Activated CD4-positive, alpha-beta T cell treated with anti-CD3 and anti-CD28 coated beads for 36 hours (primary cell): ENCODE data around the gene PABPN1L. TPM values are rescaled to one million over a fixed set of nuclear protein-coding genes. Genes with fewer than 3 reads are reported as not detected.
"Not testable (repeated sequence)": the region's sequence is repeated elsewhere in the genome, so short reads cannot be mapped to it uniquely, and the experiment has no call there.

Experiments
- ATAC-seq: fragments of 200-7000 bp; cut with Tn5 transposase; one replicate; pipeline ENCODE4 v1.10.0; 2021; ENCODE audit warnings: mild to moderate bottlenecking, moderate library complexity
- CTCF ChIA-PET: fragments of 350-600 bp; sonication (Branson Sonifier 250); formaldehyde crosslinking; loops from one replicate; lab custom pipeline; 2021; ENCODE audit warnings: antibody characterized with exemption; lab: Charles Lee
- POLR2A ChIA-PET: fragments of 350-600 bp; sonication (Branson Sonifier 250); formaldehyde crosslinking; loops from one replicate; lab custom pipeline; 2021; ENCODE audit warnings: antibody characterized with exemption, inconsistent platforms; lab: Charles Lee
- DNase-seq: peaks from one replicate; pipeline ENCODE4 v3.0.0-alpha.2; 2020
- H3K27ac Mint-ChIP-seq: one replicate; pipeline ENCODE4 v1.8.0; 2021; ENCODE audit warnings: mixed read lengths
- H3K27me3 Mint-ChIP-seq: one replicate; pipeline ENCODE4 v1.8.0; 2021; ENCODE audit warnings: mixed read lengths
- H3K36me3 Mint-ChIP-seq: one replicate; pipeline ENCODE4 v1.8.0; 2021; ENCODE audit warnings: low read depth, mixed read lengths
- H3K4me1 Mint-ChIP-seq: one replicate; pipeline ENCODE4 v1.8.0; 2021; ENCODE audit warnings: mixed read lengths
- H3K4me3 Mint-ChIP-seq: one replicate; pipeline ENCODE4 v1.8.0; 2021; ENCODE audit warnings: mild to moderate bottlenecking, moderate library complexity, mixed read lengths
- H3K9me3 Mint-ChIP-seq: one replicate; pipeline ENCODE4 v1.8.0; 2021; ENCODE audit warnings: low read depth, mixed read lengths
- intact Hi-C, 2 experiments: fragments of 100-400 bp; cut with DNase I in 1 of 2; cut with micrococcal nuclease in 1 of 2; formaldehyde crosslinking; loops; one replicate each; pipeline versions ENCODE4 v1.14.2 to v1.15.1; 2022 to 2024; cut with DNase I, micrococcal nuclease
- total RNA-seq, 2 experiments: library from RNA; stranded (reverse); gene quantifications; one replicate each; pipeline ENCODE4 v1.2.3, GENCODE V29; 2021

The PABPN1L gene
- total RNA-seq, 2 experiments from 2014 or later: not detected

DNA sequence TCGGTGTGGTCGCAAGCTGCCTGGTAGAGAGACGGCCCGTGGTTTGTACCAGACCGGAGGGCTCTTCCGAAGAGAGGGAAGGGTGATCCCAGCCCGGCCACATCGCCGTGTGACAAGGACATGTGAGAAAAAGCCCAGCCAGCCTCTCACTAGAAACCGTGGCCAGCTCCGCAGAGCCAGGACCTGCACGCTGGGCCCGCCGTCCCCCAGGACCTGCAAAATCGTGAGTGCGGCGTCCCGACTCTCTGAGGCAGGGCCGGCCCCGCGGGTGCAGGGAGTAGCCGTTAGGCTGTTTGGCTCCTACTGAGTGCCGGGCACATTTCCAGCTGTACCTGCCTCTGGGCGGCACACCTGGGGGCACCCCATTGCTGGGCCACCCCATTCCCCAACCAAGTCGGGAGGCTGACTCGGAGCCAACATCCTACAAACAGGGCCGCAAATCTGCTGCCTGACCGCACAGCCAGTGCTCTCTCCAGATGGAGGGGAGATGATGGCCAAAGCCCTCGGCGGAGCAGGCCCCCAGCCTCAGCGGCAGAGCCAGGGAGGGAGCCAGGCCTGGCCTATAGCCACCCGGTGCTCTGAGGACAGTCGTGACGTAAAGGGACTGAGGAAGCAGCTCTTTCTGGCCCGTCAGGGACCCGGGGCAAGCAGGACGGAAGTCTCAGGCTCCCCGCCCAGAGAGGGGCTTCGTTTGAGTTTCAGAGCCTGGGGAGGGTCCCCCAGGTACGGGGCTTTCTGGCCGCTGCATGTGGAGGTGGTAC, 33.6 kb upstream of the PABPN1L start:
- intact Hi-C loops: no loop called here
- DNase-seq (no peak), ATAC-seq (no peak)
- H3K4me1 Mint-ChIP-seq: no peaks in the 10 kb centered on the region
- H3K9me3 Mint-ChIP-seq: no peaks in the 10 kb centered on the region
- no peaks in the 10 kb centered on the region for H3K27me3 Mint-ChIP-seq
- CTCF ChIA-PET: interaction anchor here (1.1 kb wide), 1 partner anchor 413 kb away, joined by 5 read pairs; no protein-coding TSS in a partner anchor
- H3K36me3 Mint-ChIP-seq: no peaks in the 10 kb centered on the region
- H3K27ac Mint-ChIP-seq: no peak overlapping the region
- POLR2A ChIA-PET: no interaction called here
- H3K4me3 Mint-ChIP-seq: no peak overlapping the region

DNA sequence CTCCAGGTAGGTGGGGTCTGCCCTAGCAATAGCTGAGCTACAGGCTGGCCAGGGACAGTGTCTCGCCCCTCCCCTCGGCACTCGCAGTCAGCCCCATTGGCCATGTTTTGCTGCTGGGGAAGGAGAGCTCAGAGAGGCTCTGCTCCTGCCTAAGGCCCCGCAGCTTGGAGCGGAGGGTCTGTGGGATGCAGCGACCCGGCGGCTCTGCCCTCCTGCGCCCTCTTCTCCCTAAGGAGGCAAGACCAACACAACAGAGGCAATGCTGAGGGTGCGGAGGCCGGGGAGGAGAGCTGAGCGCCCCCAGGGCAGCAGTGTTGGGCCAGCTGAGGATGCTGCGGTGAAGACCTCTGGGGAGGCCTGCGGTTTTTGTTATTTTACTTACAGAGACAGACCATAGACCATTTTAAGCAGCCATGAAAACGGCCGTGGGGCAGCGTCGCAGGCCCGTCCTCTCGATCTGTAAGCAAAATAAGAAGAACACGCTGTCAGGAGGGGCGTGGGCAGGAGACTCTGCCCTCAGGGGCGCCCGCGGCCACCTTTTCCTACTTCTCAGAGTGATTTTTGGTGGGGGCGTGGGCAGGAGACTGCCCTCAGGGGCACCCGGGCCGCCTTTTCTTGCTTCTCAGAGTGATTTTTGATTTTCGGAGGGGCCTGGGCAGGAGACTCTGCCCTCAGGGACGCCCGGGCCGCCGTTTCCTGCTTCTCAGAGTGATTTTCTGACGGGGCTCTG, 31.4 kb upstream of the PABPN1L start:
- no peaks in the 10 kb centered on the region for H3K36me3 Mint-ChIP-seq
- POLR2A ChIA-PET: no interaction called here
- no peak overlapping the region for H3K27ac Mint-ChIP-seq
- H3K4me1 Mint-ChIP-seq: no peaks in the 10 kb centered on the region
- intact Hi-C loops: no loop called here
- no peak overlapping the region for H3K4me3 Mint-ChIP-seq
- DNase-seq: no peak
- no peaks in the 10 kb centered on the region for H3K9me3 Mint-ChIP-seq
- ATAC-seq: no peak
- CTCF ChIA-PET: no interaction called here
- H3K27me3 Mint-ChIP-seq: no peaks in the 10 kb centered on the region

DNA sequence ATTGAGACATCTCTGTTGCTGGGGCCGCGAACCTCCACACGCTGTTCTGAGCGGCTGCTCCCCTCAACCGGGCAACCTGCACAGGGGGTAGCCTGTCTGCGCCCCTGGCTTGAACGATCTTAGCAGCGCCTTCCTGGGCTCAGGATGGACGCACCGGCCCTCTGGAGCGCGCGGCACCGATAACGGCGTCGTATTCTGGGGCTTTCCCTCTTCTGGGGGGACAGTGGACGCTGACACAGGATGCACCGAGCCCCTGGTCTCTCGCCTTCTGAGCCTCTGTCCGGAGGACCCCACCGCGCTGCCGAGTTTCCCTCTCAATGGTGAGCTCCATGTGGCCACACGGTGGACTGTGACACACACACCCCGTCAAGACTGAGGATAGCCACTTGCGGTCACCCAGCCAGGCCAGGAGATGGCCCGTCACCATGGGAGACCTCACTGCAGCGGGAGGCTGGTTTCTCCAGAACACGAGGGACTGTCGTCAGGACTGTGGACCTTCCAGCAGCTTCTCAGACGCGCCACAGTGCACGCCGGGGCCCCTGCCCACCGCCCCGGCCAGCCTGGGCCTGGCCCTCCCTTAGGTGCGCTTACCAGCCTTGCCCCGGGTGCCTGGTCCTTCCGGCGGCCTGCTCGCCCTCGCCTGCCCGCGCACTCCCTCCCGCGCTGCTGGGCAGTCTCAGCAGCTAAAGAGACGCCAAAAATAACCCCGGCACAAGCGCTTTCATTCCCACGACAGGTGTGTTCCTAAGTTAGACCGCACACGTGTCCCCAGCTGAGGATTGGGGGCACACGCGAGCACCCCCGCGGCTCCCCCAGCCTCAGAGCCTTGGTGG, 30.0 kb upstream of the PABPN1L start:
- DNase-seq: no peak
- CTCF ChIA-PET: no interaction called here
- Mint-ChIP-seq H3K9me3 (no peaks in the 10 kb centered on the region), H3K27me3 (no peaks in the 10 kb centered on the region), H3K36me3 (no peaks in the 10 kb centered on the region), H3K4me1 (no peaks in the 10 kb centered on the region), H3K4me3 (no peak overlapping the region), H3K27ac (no peak overlapping the region)
- intact Hi-C loops: no loop called here
- no peak for ATAC-seq
- POLR2A ChIA-PET: no interaction called here

DNA sequence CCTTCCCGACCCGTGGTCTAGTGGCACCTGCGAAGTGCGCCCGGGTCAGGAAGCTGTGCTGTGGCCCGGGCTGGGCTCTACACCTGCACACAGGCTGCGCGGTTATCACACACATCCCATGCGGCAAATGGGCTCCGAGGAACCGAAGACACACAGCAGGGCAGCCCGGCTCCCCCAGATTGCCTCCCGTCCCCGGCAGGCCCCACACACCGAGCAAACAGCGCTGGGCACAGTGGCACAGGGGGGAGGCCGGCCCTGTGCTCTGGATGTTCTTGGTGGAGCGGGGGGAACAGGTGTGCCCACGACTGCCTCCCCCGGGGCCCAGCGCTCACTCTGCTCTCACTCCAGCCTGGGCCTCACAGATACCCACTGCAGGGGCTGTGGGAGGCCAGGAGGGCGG, 28.9 kb upstream of the PABPN1L start:
- Mint-ChIP-seq H3K4me1 (no peaks in the 10 kb centered on the region), H3K4me3 (no peak overlapping the region), H3K27me3 (no peaks in the 10 kb centered on the region), H3K9me3 (no peaks in the 10 kb centered on the region), H3K36me3 (no peaks in the 10 kb centered on the region), H3K27ac (no peak overlapping the region)
- ChIA-PET CTCF (no interaction called here), POLR2A (no interaction called here)
- DNase-seq (no peak), ATAC-seq (no peak)
- intact Hi-C loops: no loop called here

DNA sequence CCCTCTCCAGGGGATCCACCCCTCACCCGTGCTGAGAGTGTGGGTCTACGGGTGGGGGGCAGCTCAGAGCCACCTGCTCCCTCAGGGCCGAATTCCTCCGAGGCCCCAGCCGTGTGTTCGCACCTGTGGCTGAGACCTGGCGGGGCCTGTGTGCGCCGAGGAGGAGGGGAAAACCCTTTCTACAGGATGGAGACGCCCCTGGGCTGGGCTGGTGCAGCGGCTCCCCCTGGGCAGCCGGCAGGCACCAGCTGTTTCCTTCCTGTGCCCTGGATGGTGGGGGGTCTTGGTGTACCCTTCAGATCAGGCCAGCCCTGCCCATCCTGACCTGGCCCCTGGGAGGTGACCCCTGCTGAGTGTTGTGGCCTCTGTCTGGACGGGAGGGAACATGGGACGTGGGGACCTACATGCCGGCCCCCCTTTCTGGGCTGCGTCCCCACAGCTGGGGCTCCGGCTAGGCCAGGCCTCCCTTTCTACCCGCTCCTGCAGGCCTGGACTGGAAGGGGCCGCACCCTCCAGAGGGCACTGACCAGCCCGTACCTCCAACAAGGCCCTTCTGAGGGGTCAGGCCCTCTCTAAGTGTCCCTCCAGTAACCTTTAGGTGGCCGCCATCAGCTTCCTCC, 28.3 kb upstream of the PABPN1L start:
- no peak for DNase-seq
- no peaks in the 10 kb centered on the region for H3K36me3 Mint-ChIP-seq
- ChIA-PET POLR2A (no interaction called here), CTCF (no interaction called here)
- H3K9me3 Mint-ChIP-seq: no peaks in the 10 kb centered on the region
- H3K27me3 Mint-ChIP-seq: no peaks in the 10 kb centered on the region
- no peak for ATAC-seq
- no peak overlapping the region for H3K4me3 Mint-ChIP-seq
- intact Hi-C loops: no loop called here
- H3K27ac Mint-ChIP-seq: no peak overlapping the region
- H3K4me1 Mint-ChIP-seq: no peaks in the 10 kb centered on the region

DNA sequence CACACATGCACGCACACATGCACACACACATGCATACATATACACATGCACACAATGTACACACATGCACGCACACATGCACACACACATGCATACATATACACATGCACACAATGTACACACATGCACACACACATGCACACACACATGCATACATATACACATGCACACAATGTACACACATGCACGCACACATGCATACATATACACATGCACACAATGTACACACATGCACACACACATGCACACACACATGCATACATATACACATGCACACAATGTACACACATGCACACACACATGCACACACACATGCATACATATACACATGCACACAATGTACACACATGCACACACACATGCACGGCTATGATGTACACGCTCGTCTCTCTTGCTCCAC, 27.8 kb upstream of the PABPN1L start:
- H3K4me1 Mint-ChIP-seq, DNase-seq, ATAC-seq, H3K27me3 Mint-ChIP-seq, POLR2A ChIA-PET, intact Hi-C loops, H3K4me3 Mint-ChIP-seq, H3K27ac Mint-ChIP-seq, H3K9me3 Mint-ChIP-seq, CTCF ChIA-PET, H3K36me3 Mint-ChIP-seq: not testable (repeated sequence)

DNA sequence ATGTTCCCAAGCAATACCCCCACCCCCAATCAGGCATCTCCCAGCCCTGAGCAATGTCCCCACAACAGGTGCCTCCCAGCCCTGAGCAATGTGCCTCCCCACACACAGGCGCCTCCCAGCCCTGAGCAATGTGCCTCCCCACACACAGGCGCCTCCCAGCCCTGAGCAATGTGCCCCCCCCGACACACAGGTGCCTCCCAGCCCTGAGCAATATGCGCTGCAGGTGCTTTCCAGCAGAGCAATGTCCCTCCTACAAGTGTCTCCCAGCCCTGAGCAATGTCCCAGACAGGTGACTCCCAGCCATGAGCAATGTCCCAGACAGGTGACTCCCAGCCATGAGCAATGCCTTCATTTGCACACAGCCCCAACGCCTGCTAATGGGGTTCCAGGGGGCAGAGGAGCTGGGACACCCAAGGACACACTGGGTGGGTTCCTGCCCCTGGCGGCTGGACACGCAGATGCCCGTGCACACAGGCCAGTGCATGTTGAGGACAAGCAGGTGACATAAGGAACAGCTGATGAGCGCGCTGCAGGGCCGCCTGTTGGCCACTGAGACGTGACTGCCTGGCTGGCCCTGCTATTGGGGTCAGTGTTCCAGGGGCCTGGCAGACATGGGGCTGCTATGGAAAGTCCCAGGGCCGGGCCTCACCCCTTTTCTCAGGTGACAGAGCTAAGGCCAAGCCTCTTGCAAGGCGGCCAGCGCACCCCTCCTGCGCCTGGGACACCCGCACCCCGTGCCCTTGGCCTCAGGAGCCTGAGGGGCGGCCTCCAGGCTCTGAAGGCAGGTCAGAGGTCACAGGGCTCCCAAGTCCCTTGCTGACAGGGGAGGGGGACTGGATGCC, 26.9 kb upstream of the PABPN1L start:
- intact Hi-C loops: no loop called here
- CTCF ChIA-PET: no interaction called here

DNA sequence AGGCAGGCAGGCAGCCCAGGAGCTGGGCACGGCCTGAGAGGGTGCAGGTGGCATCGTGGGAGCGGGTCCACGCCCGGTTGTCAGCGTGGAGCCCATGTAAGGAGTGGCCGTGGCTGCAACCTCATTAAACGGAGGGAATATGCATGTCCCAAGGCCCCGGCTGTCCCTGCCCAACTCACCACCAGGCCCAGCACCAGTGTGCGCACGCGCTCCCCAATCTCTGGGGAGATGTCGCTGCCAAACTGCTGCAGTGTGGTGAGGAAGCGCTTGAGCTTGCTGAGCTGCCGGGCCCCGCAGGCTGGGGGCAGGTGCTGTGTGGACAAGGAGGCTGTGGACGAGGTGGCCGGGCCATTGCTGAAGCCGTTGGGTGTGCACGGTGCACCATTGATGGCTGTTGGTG, 25.6 kb upstream of the PABPN1L start:
- intact Hi-C loops: no loop called here
- no peaks in the 10 kb centered on the region for H3K27me3 Mint-ChIP-seq
- no peak overlapping the region for H3K4me3 Mint-ChIP-seq
- DNase-seq (no peak), ATAC-seq (no peak)
- H3K4me1 Mint-ChIP-seq: no peaks in the 10 kb centered on the region
- no peaks in the 10 kb centered on the region for H3K36me3 Mint-ChIP-seq
- no peak overlapping the region for H3K27ac Mint-ChIP-seq
- POLR2A ChIA-PET: no interaction called here
- CTCF ChIA-PET: no interaction called here
- H3K9me3 Mint-ChIP-seq: no peaks in the 10 kb centered on the region

More for the DNA sequence above, 26.9 kb upstream of the PABPN1L start:
- Mint-ChIP-seq H3K4me3 (no peak overlapping the region), H3K4me1 (no peaks in the 10 kb centered on the region), H3K36me3 (no peaks in the 10 kb centered on the region), H3K27me3 (no peaks in the 10 kb centered on the region), H3K27ac (no peak overlapping the region), H3K9me3 (no peaks in the 10 kb centered on the region)
- POLR2A ChIA-PET: no interaction called here
- DNase-seq (no peak), ATAC-seq (no peak)

DNA sequence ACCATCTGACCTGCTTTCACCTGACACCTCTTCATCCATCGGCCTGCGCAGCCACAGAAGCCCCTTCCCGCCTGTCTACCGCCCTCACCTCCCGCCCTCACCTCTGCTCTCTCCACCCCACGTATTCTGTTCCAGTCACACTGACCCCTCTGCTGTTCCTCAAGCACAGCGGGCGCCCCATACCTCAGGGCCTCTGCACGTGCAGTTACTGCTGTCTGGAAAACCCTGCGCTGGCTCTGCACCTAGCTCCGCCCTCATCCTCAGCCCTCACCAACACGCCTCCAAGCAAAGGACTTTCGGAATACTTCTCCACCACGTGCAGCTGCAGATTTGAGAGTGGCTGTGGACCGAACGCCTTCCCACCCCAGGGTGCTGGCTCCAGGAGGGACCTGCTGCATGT, 24.6 kb upstream of the PABPN1L start:
- H3K4me3 Mint-ChIP-seq: no peak overlapping the region
- H3K27me3 Mint-ChIP-seq: no peaks in the 10 kb centered on the region
- H3K27ac Mint-ChIP-seq: no peak overlapping the region
- intact Hi-C loops: no loop called here
- no peaks in the 10 kb centered on the region for H3K4me1 Mint-ChIP-seq
- no peak for DNase-seq
- no peak for ATAC-seq
- ChIA-PET POLR2A (no interaction called here), CTCF (no interaction called here)
- H3K36me3 Mint-ChIP-seq: no peaks in the 10 kb centered on the region
- H3K9me3 Mint-ChIP-seq: no peaks in the 10 kb centered on the region

DNA sequence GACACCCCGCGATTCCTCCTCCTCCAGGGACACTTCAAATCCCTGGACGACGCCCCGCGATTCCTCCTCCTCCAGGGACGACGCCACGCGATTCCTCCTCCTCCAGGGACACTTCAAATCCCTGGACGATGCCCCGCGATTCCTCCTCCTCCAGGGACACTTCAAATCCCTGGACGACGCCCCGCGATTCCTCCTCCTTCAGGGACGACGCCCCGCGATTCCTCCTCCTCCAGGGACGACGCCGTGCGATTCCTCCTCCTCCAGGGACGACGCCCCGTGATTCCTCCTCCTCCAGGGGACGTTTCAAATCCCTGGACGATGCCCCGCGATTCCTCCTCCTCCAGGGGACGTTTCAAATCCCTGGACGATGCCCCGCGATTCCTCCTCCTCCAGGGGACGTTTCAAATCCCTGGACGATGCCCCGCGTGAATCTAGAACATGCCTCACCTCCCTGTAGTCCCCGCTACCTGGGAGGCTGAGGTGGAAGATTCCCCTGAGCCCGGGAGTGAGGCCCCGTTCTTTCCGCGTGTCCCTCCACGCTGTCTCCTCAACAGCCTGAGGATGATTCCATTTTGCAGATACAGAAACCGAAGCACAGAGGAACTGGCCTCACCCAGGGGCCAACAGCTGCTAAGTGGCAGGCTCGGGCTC, 23.4 kb upstream of the PABPN1L start:
- POLR2A ChIA-PET, H3K27ac Mint-ChIP-seq, H3K9me3 Mint-ChIP-seq, H3K36me3 Mint-ChIP-seq, H3K4me3 Mint-ChIP-seq, ATAC-seq, CTCF ChIA-PET, intact Hi-C loops, H3K4me1 Mint-ChIP-seq, H3K27me3 Mint-ChIP-seq, DNase-seq: not testable (repeated sequence)
